Prostate gland (tissue), 2 donors: ENCODE results near the gene C13orf42.

Source experiments
- POLR2A ChIP-seq: fragments of 450-650 bp; IDR thresholded peaks from one replicate; pipeline ENCODE4 v1.6.1; 2016; ENCODE audit warnings: antibody characterized with exemption, mild to moderate bottlenecking
- POLR2AphosphoS5 ChIP-seq: sonication (generic); formaldehyde crosslinking; IDR thresholded peaks from one replicate; pipeline ENCODE4 v1.6.1; 2017; ENCODE audit warnings: antibody characterized with exemption
- TF ChIP-seq, protein P1 (sequence below), 4 experiments: fragments of 200-600 bp in 2 of 4; fragments of 450-650 bp in 2 of 4; sonication (generic) in 2 of 4; IDR thresholded peaks; 1 replicate in 3 of 4; 2 replicates in 1 of 4; pipeline ENCODE4 v1.5.1; 2016 to 2019; ENCODE audit warnings: antibody characterized with exemption in 4 of 4, mild to moderate bottlenecking in 2 of 4, moderate library complexity in 2 of 4

DNA sequence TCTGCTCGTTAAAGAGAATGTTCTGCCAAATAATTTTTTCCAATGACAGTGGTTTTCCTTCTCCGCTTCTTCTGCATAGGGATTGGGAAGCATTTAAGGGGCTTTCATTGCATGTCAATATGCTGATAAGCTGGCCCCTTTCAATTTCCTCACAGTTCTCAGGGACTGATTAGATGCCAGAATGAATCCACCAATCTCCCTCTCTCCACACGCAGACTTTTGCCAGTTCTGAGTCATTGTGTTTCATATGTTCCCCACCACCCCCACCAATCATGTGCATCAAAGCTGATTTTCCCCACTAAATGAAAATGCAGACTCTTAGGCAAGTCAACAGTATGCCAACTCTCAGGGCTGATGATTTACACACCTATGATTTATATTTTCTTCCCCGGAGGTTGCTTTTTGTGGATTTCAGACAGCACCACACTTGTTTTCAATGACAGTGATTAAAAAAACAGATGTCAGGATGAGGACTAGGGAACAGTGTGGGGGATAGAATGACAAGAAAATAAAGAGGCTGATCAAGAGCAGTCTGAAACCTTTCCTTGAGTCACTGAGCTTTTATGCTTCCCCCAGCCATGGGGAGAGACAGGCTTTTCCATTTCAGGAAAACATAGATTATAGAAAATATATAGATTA lies 47.9 kb upstream of the C13orf42 start:
- TF ChIP-seq, protein P1, sequence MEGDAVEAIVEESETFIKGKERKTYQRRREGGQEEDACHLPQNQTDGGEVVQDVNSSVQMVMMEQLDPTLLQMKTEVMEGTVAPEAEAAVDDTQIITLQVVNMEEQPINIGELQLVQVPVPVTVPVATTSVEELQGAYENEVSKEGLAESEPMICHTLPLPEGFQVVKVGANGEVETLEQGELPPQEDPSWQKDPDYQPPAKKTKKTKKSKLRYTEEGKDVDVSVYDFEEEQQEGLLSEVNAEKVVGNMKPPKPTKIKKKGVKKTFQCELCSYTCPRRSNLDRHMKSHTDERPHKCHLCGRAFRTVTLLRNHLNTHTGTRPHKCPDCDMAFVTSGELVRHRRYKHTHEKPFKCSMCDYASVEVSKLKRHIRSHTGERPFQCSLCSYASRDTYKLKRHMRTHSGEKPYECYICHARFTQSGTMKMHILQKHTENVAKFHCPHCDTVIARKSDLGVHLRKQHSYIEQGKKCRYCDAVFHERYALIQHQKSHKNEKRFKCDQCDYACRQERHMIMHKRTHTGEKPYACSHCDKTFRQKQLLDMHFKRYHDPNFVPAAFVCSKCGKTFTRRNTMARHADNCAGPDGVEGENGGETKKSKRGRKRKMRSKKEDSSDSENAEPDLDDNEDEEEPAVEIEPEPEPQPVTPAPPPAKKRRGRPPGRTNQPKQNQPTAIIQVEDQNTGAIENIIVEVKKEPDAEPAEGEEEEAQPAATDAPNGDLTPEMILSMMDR (IDR thresholded peaks at IDR 0.05), result no peak
- TF ChIP-seq POLR2AphosphoS5 (no peak), POLR2A (no peak)
